Uterus (tissue), 4 donors: ENCODE measurements around the gene ADGRA3. TPM values are rescaled to one million over a fixed set of nuclear protein-coding genes. Genes with fewer than 3 reads are reported as not detected.

Experiments used
- DNase-seq, 2 donors: peaks; one replicate each; pipeline ENCODE4 v3.0.0-alpha.2; 2019 to 2020
- H3K27ac ChIP-seq, 2 donors: fragments of 200-600 bp; sonication (generic); 1 replicate in 1 of 2; 2 replicates in 1 of 2; pipeline ENCODE4 v1.5.1; 2016 to 2018
- H3K27me3 ChIP-seq, 2 donors: fragments of 200-600 bp; sonication (generic); one replicate each; pipeline ENCODE4 v1.5.1; 2018 to 2019; ENCODE audit warnings: control low read depth in 1 of 2
- H3K36me3 ChIP-seq, 2 donors: fragments of 200-600 bp; sonication (generic); one replicate each; pipeline ENCODE4 v1.5.1; 2019; ENCODE audit warnings: control low read depth in 1 of 2
- H3K4me1 ChIP-seq, 2 donors: fragments of 200-600 bp; sonication (generic); one replicate each; pipeline ENCODE4 v1.5.1; 2018 to 2019; ENCODE audit warnings: control low read depth in 1 of 2
- H3K4me3 ChIP-seq, 2 donors: fragments of 200-600 bp; sonication (generic); 1 replicate in 1 of 2; 2 replicates in 1 of 2; pipeline ENCODE4 v1.5.1; 2018 to 2019; ENCODE audit warnings: mild to moderate bottlenecking in 1 of 2
- H3K9me3 ChIP-seq, 2 donors: fragments of 200-600 bp; sonication (generic); one replicate each; pipeline ENCODE4 v1.5.1; 2019; ENCODE audit warnings: control low read depth in 1 of 2
- CTCF ChIP-seq, 4 experiments: fragments of 200-600 bp in 2 of 4; fragments of 450-650 bp in 2 of 4; sonication (generic) in 2 of 4; IDR thresholded peaks; one replicate each; pipeline ENCODE4 v1.5.1; 2016 to 2019; ENCODE audit warnings: antibody characterized with exemption in 4 of 4, mild to moderate bottlenecking in 2 of 4, moderate library complexity in 1 of 4
- POLR2A ChIP-seq, 2 donors: fragments of 450-650 bp; IDR thresholded peaks; one replicate each; pipeline ENCODE4 v1.6.1; 2016; ENCODE audit warnings: antibody characterized with exemption in 2 of 2, mild to moderate bottlenecking in 1 of 2, moderate library complexity in 1 of 2
- intact Hi-C: fragments of 100-400 bp; cut with DNase I; formaldehyde crosslinking; loops from one replicate; pipeline ENCODE4 v1.15.1; 2023; ENCODE audit warnings: low total_unique reads
- total RNA-seq, 4 donors: library from RNA; depleted of rRNA in 3 of 4; stranded (reverse); fragments of >200 nt in 3 of 4; gene quantifications; one replicate each; pipeline versions ENCODE4 v1.1.0 to v1.2.4, GENCODE V29; 2014 to 2023
- donor health status: DM: yes; HTN: yes; CAD: no.

Gene ADGRA3, protein sequence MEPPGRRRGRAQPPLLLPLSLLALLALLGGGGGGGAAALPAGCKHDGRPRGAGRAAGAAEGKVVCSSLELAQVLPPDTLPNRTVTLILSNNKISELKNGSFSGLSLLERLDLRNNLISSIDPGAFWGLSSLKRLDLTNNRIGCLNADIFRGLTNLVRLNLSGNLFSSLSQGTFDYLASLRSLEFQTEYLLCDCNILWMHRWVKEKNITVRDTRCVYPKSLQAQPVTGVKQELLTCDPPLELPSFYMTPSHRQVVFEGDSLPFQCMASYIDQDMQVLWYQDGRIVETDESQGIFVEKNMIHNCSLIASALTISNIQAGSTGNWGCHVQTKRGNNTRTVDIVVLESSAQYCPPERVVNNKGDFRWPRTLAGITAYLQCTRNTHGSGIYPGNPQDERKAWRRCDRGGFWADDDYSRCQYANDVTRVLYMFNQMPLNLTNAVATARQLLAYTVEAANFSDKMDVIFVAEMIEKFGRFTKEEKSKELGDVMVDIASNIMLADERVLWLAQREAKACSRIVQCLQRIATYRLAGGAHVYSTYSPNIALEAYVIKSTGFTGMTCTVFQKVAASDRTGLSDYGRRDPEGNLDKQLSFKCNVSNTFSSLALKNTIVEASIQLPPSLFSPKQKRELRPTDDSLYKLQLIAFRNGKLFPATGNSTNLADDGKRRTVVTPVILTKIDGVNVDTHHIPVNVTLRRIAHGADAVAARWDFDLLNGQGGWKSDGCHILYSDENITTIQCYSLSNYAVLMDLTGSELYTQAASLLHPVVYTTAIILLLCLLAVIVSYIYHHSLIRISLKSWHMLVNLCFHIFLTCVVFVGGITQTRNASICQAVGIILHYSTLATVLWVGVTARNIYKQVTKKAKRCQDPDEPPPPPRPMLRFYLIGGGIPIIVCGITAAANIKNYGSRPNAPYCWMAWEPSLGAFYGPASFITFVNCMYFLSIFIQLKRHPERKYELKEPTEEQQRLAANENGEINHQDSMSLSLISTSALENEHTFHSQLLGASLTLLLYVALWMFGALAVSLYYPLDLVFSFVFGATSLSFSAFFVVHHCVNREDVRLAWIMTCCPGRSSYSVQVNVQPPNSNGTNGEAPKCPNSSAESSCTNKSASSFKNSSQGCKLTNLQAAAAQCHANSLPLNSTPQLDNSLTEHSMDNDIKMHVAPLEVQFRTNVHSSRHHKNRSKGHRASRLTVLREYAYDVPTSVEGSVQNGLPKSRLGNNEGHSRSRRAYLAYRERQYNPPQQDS (N-terminal part only)
- total RNA-seq, result 100 to 1,000 TPM in 1 of 4 donors, 10 to 100 TPM in 3; 35.3 to 103 (median 45.4) TPM

DNA sequence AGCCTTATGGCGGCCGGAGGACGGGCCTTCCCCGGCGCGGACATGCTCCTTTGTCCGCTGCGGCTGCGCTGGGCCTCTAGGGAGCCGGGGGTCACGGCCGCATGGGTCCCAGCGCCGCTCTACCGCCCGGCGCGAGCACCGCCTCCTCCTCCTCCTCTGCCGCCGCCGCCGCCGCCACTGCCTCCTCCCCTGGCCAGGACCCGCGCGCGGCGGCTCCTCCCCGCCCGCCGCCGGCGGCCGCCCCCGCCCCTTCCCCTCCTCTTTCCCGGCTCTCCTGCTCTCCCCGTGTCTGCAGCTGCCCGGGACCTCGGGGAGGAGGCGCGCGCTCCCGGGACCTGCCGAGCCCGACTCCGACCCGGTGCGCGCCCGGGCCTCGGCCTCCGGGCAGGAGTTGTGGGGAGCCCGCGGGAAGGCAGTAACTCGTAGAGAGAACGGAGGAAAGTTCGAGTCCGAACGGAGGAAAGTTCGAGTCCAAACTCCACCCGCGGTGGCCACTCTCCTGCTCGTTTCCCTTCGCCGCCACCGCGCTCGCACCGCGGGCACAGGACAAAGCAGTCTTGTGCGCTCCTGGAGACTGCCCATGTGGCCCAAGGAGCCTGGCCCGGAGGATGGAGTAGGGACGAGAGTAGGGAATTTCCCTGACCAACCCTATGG is at the start of gene ADGRA3:
Gene ADGRA3, minus strand, starts transcription at position 179 of the 654 bp plus-strand sequence. CDS start 282 bp downstream, outside the sequence.
- no peaks in the 10 kb centered on the region for H3K36me3 ChIP-seq
- peak; percentile 71 to 74 for DNase-seq
- intact Hi-C loops, result loop anchor here (2.0 kb wide), 1 partner anchor 35 kb away; no protein-coding TSS in a partner anchor
- TF ChIP-seq CTCF (IDR thresholded peaks at IDR 0.05), result no peak
- TF ChIP-seq POLR2A (IDR thresholded peaks at IDR 0.05), result peak; percentile 38 to 46
- H3K27ac ChIP-seq, result peak within 1 kb of the TSS; percentile 87
- H3K4me1 ChIP-seq, result no peaks in the 10 kb centered on the region
- H3K27me3 ChIP-seq, result no peaks in the 10 kb centered on the region
- no peaks in the 10 kb centered on the region for H3K9me3 ChIP-seq
- peak within 1 kb of the TSS; percentile 58 to 59 for H3K4me3 ChIP-seq

- Histone ChIP-seq H3K27ac (no peak overlapping the region), H3K36me3 (no peaks in the 10 kb centered on the region), H3K4me3 (no peak overlapping the region), H3K9me3 (no peaks in the 10 kb centered on the region), H3K4me1 (no peaks in the 10 kb centered on the region), H3K27me3 (no peaks in the 10 kb centered on the region)
- TF ChIP-seq CTCF (IDR thresholded peaks at IDR 0.05), result no peak
- no peak for TF ChIP-seq POLR2A (IDR thresholded peaks at IDR 0.05)
- no peak for DNase-seq
- intact Hi-C loops, result no loop called here
These were observed 40.6 kb upstream of the ADGRA3 start for GRCh38 chr4:22556495-22556894.

DNA sequence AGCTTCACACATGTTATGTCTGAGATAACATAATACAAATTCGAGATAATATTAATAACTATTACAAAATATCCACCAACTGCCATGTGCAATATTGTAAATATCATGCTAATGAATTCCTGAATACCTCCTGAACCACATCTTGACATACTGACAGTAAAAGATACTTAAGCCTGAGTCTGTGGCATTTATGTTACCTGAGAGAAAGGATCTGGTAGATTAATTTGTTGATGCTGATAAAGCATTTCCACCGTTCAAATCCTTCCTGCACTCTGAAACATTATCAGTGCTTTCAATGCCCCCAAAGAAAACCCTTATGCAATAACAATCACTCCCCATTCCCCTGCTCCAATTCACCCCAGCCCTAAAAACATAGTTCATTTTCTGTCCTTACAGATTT is 38.8 kb upstream of the ADGRA3 start:
- no peaks in the 10 kb centered on the region for H3K4me1 ChIP-seq
- H3K4me3 ChIP-seq, result no peak overlapping the region
- H3K36me3 ChIP-seq, result no peaks in the 10 kb centered on the region
- H3K27me3 ChIP-seq, result no peaks in the 10 kb centered on the region
- DNase-seq, result no peak
- intact Hi-C loops, result no loop called here
- H3K9me3 ChIP-seq, result no peaks in the 10 kb centered on the region
- no peak for TF ChIP-seq POLR2A (IDR thresholded peaks at IDR 0.05)
- TF ChIP-seq CTCF (IDR thresholded peaks at IDR 0.05), result no peak
- no peak overlapping the region for H3K27ac ChIP-seq

DNA sequence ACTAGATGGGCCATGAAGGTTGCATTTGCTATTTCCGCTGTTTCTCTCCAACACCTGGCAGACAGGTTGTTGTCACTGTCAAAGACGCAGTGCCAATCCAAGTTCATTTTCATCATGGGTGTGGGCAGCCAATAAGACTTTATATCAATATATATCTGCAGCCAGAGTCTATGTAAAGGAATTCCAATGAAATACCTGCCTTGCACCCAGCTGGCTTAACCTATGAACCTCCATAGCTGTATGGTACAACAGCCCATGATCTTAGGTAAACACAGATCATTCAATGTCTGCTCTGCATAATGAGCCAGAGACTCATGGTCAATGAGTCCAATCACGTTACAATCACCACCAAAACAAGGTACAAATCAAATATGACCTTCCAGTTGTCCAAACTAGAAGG is 37.7 kb upstream of the ADGRA3 start:
- TF ChIP-seq POLR2A (IDR thresholded peaks at IDR 0.05), result no peak
- no peak for TF ChIP-seq CTCF (IDR thresholded peaks at IDR 0.05)
- no peak overlapping the region for H3K4me3 ChIP-seq
- H3K27ac ChIP-seq, result no peak overlapping the region
- no peaks in the 10 kb centered on the region for H3K36me3 ChIP-seq
- H3K9me3 ChIP-seq, result no peaks in the 10 kb centered on the region
- no peaks in the 10 kb centered on the region for H3K27me3 ChIP-seq
- intact Hi-C loops, result no loop called here
- H3K4me1 ChIP-seq, result no peaks in the 10 kb centered on the region
- DNase-seq, result no peak
